ENCODE results near the gene ERCC1.
"Not testable (repeated sequence)": the region's sequence is repeated elsewhere in the genome, so short reads cannot be mapped to it uniquely, and the experiment has no call there.

The ERCC1 gene

DNA sequence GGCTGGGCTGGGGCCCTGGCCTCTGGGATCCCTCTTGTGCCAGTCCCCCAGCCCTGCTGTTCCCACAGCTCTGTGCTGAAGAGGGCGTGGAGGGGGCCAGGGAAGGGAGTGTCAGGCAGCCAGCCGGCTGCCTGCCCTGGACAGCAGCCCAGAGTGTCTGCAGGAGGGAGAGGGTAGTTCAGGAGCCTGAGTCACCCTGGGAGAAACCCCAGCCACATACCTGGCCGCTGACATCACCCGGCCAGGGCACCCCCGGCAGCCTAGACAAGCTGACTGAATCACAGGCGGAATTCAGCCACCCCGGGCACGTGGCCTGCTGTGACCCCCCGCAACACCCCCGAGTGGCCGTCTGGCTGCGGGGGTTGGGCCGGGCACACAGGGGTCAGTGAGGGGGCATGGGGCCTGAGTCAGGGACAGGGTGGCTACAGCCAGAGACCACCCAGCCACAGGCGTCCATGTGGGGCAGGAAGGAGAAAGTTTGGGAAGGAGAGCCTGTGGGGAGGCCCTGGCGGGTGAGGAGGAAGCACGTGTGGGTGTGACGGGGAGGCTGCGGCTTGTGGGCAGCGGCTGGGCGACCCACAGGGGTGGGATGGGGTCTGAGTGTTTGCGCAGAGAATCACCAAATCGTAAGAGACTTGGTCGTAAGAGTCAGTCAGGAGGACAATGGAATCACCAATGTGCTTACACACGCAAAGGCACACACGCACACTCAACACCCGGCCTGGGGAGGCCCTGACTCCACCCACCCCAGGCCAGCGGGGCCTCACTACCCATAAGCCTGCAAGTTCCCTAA lies 32.2 kb upstream of the ERCC1 start:
- in situ Hi-C loops (cut with MboI; ENCODE audit: low sequenced_read_pairs), result no loop called here

DNA sequence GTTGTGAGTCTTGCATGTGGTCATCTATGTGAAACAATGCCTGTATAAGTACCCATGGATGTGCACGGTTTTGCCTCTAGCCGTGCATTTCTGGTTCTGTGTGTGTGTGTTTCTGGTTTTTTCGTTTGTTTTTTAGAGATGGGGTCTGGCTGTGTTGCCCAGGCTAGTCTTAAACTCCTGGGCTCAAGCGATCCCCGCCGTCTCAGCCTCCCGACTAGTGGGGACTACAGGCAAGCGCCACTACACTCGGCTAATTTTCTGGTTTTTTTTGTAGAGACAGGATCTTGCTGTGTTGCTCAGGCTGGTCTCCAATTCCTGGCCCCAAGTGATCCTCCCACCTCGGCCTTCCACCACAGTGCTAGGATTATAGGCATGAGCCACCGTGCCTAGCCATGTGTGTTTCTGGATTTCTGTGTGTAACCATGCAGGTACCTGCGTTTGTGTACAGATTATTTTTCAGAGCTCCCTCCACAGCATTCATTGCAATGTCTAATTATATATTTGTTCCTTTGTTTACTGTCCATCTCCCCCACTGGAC lies 28.2 kb upstream of the ERCC1 start:
- in situ Hi-C loops (cut with MboI; ENCODE audit: low sequenced_read_pairs), result no loop called here

DNA sequence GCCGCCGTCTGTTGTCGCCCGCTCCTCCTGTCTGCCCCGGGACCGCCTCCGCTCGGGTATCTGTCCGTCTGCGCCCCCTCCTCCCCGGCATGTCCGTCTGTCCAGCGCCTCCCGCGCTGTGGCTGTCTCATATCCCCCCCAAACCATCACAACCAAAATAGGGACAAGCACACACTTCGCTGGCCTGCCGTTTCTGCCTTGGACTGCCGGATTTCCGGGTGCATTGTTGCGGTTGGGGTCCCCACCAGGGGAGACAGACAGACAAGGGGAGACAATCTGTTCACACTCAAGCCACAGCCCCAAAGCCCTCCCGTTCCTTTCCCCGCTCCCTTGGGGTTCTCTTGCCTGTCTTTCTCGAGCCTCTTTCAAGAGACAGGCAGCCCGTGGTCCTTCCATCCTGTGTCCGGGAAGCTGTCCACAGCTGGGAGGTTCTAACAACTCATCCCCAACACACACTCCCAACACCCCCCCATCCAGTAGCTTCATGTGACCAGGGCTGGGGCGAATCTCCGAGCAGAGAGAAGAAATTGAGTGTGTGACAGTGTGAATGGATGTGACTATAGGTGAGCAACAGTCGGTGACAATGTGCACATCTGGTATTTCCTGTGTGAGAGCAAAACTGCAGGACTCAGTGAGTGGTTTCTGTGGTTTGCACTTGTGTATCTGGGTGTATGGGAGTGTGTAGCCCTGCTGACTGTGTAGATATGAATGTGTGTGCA lies 27.6 kb upstream of the ERCC1 start:
- in situ Hi-C loops (cut with MboI; ENCODE audit: low sequenced_read_pairs), result no loop called here

DNA sequence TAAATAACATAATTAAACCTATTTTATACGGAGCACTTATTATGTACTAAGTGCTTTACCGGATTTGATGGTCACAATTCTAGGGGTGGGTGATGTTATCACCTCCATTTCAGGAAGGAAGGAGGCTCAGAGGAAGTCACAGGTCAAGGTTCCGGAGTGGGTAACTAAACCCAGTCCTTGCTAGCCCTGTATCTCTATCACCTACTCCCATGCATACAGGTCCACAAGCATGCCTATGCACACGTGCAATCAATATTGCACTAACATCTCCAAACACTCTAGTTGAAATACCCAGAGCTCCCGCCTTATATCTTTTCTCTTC lies 26.3 kb upstream of the ERCC1 start:
- in situ Hi-C loops (cut with MboI; ENCODE audit: low sequenced_read_pairs), result no loop called here

DNA sequence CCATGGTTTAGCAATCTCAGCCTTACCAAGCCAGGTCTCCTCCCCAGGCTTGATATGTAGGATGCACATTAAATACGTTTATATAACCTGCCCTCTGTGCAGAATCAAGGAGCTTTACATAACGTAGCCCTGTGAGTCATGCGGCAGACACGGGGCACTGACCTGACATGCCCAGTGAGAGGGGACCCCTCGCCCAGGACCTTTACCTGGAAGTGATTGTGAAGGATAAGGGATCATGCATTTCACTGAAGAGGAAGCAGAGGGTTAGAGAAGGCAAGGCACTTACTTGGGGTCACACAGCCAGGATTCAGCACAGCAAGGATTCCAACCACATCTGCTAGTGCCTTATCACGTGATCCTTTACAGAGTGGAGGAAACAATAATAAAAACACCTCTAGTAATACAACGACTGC lies 25.2 kb upstream of the ERCC1 start:
- in situ Hi-C loops (cut with MboI; ENCODE audit: low sequenced_read_pairs), result no loop called here

DNA sequence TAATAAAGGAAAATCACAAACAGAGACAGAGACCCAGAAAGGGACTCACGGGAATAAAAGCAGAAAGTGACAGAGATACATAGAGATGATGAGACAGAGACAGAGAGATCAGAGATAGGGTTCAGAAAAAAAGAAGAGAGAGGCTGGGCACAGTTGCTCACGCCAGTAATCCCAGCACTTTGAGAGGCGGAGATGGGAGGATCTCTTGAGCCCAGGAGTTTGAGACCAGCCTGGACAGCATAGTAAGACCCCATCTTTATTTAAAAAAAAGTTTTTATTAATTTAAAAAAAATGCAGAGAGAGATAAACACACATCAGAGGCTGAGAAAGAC lies 24.7 kb upstream of the ERCC1 start:
- in situ Hi-C loops (cut with MboI; ENCODE audit: low sequenced_read_pairs), result no loop called here

DNA sequence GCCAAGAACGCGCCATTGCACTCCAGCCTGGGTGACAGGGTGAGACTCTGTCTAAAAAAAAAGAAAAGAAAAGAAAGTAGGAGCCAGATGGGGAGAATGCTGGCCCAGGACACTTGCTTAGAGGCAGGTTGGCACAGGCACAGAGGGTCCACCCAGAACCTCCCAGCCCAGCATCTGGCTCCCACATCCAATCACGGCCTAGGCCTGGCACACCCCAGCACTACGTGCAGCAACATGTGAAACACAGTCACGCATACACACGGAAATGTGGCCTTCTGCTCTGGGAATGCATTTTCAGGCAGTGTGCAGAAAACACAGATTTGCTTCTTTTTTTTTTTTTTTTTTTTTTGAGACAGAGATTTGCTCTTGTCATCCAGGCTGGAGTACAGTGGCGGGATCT lies 23.2 kb upstream of the ERCC1 start:
- in situ Hi-C loops (cut with MboI; ENCODE audit: low sequenced_read_pairs), result no loop called here

DNA sequence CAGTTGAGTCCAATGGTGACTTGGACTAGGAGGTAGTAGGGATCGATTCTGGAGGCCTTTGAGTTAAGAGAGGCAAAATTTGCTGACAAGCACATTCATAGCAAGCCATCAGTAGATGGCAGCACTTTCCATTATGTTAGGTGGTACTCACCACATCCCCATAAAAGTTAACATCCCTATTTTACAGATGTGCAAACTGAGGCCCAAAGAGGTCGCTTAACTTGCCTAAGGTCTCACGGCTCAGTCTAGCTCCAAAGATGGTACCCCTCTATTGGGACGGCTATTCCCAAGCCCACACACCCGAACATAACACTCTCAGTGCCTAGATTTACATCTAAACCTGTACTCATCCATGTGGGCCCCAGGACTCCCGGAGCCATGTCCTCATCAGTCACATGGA lies 22.6 kb upstream of the ERCC1 start:
- in situ Hi-C loops (cut with MboI; ENCODE audit: low sequenced_read_pairs), result no loop called here

DNA sequence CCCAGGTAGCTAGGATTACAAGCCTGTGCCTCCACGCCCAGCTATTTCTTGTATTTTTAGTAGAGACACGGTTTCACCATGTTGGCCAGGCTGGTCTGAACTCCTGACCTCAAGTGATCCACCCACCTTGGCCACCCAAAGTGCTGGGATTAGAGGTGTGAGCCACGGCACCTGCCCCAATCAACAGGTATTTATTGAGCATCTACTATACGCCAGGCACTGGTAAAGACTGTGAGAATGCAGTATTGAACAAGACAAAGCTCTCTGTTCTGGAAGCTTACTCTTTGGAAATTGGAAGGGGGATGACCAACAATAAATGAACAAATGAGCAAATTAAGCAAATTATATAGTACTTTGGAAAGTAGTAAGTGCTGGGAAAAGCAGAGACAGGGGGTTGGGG lies 21.4 kb upstream of the ERCC1 start:
- in situ Hi-C loops (cut with MboI; ENCODE audit: low sequenced_read_pairs), result no loop called here

DNA sequence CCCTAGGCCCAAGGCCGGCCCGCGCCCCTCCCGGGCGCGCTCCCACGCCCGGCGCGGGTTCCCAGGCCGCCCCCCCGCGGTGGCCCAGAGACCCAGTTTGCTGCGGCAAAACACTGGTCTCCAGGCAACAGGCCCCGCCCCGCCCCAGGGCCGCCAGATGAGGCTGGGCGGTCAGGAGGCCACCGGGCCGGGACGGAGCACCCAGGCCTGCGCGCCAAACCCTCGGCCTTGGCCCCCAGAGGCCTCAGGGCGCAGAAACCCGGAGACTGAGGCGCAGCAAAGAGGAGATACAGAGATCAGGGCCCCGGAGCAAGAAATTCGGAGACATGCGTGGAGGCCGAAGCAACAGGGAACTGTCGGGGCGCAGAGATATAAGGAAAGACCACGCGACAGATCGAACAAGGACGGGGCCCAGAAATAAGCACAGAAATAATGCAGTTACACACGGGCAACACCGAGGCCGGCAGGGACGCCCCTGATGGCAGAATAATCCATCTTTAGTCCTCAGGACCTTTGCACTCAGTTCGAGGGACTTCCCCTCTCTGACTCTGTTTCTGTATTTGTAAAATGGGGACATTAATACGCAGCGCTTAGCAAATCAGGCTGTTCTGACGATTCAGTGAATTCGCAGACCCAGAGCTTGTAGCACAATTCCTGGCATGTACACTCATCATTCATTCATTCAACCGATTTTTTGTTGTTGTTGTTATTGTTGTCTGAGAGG lies 20.8 kb upstream of the ERCC1 start:
- in situ Hi-C loops (cut with MboI; ENCODE audit: low sequenced_read_pairs), result loop anchor here (5.0 kb wide), 1 partner anchor 33 kb away; no protein-coding TSS in a partner anchor

DNA sequence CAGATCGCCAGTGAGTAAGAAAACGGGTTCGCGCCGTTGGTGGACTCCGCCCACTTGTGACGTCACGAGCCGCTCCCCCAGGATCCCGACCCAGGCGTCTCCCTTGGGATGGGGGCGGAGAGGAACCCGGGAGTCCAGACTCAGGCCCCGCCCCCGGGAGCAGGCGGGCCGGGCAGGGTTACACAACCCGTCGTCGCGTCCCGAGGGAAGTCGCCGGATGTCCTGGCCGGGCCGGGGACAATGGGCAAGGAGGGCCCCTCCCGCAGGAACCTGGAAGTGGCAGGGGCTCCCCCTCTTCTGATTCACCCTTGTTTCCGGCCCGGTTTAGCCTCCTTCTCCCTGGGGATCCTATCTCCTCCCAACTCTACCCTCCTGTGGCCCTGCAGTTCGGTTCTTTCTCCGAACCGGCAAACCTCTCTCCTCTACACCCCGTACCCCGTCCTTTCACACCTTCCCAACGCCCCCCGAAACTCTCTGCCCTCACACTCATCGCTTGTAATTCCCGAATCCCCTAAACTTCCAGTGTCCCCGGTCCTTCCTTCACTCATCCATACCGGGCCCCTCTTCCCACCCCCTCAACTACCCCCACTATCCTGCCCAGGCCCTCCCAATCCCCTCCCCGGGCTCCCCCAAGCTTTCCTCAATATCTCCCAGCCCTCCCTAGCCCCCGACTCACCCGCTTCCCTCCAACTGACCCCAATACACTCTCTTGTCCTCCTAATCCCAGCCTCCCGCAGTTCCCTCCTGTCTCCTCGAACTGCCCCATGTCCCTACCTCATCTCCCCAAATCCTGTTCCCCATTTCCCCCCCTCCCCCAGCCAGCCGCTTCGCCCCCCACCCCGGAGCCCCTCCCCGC lies 20.0 kb upstream of the ERCC1 start:
- in situ Hi-C loops (cut with MboI; ENCODE audit: low sequenced_read_pairs), result loop anchor here (5.0 kb wide), 1 partner anchor 34 kb away; no protein-coding TSS in a partner anchor

DNA sequence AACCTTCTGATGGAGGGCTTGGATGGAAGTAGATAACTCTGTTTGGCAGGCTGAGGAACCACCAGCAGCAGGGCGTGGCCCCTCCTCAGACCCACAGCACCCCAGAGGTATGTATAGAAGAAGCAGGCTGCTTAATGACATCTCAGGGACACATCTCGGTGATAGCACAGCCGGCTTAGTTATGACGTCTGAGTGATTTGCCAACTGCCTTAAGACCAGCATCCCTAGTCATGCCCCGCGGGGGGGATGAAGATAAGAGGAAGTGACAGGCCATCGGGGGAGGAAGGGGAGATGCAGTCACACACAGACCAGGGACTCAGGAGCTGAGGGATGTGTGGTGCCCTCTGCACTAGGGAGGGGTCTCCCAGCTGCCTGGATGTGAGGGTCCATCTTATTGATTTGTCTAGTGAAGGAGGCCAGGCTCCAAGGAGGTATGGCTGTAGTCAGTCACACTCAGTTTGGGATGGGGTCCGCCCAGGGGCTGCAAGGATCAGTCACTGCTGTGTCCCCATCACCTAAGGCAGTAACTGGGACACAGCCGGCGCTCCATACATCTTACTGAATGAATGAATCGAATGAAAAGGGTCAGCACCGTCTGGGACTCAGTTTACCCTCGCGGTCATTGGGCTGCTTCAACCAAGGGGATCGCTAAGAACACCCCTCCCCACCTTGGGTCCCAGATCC lies 19.2 kb upstream of the ERCC1 start:
- in situ Hi-C loops (cut with MboI; ENCODE audit: low sequenced_read_pairs), result loop anchor here (5.0 kb wide), 1 partner anchor 34 kb away; no protein-coding TSS in a partner anchor

DNA sequence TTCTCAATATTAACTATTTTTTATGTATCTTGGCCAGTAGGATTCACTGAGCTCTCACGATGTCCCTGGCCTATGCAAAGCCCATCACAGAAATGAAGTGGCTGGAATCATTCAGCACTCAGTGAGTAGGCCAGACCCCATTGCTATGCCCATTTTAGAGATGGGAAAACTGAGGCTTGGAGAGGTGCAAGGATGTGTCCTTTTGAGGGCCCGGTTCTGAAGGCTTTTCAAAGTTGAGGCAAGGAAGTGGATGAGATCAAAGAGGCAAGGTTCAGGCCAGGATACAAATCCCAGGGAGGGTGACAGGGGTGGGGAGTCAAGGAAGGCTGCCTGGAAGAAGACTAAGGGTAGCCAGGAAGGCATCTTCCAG lies 18.7 kb upstream of the ERCC1 start:
- in situ Hi-C loops (cut with MboI; ENCODE audit: low sequenced_read_pairs), result loop anchor here (5.0 kb wide), 1 partner anchor 35 kb away; no protein-coding TSS in a partner anchor

DNA sequence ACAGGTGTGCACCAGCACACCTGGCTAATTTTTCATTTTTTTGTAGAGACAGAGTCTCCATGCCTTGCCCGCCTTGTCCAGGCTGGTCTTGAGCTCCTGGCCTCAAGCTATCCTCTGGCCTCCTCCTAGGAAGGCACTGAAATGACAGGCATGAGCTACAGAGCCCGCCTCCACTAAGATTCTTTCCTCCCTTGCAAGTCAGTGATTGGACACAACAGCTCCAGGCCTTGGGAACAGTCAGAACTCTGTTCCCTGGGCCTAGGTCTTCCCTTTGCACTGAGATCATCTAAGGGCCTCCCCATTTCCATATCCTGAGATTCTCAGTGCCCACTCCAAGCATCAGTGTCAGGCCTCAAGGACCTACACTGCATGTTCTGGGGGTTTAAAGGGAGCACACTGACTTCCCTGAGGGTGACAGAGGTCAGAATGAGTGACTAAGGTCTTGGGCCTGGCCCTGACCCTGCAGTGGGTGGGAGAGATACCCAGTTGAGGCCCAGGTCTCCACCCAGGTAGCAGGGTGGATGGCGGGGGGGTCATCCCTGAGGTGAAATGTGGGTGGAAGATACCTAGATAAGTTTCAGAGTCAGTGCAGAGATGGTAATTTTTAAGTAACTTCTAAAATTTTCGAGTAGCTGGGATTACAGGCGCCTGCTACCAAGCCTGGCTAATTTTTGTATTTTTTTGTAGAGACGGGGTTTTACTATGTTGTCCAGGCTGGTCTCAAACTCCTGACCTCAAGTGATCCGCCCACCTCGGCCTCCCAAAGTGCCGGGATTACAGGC lies 17.3 kb upstream of the ERCC1 start:
- in situ Hi-C loops (cut with MboI; ENCODE audit: low sequenced_read_pairs), result loop anchor here (5.0 kb wide), 1 partner anchor 36 kb away; no protein-coding TSS in a partner anchor

DNA sequence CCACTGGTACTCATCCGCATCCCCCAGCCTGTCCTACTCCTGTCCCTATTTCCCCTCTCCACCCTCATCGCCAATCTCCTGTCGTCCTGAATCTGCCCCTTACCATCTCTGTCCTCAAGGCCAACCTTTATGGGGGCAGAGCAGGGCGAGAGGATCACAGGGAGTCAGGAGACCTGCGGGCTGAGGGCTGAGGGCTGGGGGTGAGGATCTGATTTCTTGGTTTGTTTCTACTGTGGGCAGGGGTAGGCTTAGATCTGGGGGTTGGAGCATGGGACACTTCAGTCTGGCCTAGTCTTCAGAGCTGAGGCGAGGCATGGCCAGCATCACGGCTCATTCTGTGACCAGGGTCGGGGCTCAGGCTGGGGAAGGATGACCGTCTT lies 16.5 kb upstream of the ERCC1 start:
- in situ Hi-C loops (cut with MboI; ENCODE audit: low sequenced_read_pairs), result loop anchor here (5.0 kb wide), 1 partner anchor 37 kb away; no protein-coding TSS in a partner anchor

DNA sequence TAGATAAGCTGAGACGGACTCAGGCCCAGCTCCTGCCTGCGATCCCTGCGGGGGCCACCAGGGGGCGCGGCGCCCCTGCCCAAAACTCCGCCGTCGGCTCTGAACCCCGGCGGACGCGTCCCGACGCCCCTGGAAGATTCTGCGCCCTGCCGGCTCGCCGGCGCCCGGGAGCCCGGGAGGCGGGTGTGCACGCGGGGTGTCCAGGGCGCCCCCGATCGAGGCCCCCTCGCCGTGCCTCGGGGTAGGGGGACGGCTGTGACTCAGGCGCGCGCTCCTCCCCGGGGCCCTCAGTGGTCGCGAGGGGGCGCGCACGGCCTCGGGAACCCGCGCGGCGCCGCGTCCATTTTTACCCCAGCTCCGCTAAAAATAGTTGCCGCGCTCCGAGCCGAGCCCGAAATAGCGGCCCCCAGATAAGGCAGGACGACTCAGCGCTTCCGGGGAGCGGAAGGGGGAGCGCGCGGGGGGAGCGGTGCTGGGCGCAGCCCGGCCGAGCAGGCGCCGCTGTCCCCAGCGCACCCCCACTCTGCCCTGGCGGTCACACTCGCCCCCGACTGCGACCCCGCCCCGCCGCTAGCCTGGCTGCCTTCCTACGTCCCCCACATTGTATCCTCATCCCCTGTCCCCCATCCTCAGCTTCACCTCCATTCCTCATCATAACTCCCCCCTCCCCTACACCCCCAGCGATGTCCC lies 16.0 kb upstream of the ERCC1 start:
- in situ Hi-C loops (cut with MboI; ENCODE audit: low sequenced_read_pairs), result loop anchor here (5.0 kb wide), 1 partner anchor 38 kb away; no protein-coding TSS in a partner anchor

DNA sequence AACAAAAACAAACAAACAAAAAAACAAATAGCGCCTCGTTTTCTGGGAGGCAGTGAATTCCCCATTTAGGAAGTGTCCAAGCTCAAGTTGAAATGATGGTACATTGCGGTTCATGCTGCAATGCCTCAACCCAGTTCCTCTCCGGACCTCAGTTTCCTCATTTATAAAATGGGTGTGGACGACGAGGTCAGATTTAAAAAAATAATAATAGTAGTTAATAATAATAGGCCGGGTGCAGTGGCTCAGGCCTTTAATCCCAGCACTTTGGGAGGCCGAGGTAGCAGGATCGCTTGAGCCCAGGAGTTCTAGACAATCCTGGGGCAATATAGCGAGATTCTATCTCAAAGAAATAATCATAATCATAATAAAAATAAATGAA lies 15.5 kb upstream of the ERCC1 start:
- in situ Hi-C loops (cut with MboI; ENCODE audit: low sequenced_read_pairs), result no loop called here

DNA sequence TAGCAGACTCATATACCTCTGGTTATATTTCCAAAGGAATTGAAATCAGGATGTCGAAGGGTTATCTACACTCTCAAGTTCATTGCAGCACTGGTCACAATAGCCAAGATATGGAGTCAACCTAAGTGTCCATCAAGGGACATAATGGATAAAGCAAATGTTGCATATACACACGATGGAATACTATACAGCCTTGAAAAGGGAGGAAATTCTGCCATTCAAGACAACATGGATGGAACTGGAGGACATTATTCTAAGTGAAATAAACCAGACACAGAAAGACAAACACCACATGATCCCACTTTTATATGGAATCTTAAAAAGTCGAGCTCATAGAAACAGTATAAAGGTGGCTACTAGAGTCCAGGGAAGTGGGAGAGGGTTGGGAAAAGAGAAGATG lies 13.6 kb upstream of the ERCC1 start:
- in situ Hi-C loops (cut with MboI; ENCODE audit: low sequenced_read_pairs), result no loop called here

DNA sequence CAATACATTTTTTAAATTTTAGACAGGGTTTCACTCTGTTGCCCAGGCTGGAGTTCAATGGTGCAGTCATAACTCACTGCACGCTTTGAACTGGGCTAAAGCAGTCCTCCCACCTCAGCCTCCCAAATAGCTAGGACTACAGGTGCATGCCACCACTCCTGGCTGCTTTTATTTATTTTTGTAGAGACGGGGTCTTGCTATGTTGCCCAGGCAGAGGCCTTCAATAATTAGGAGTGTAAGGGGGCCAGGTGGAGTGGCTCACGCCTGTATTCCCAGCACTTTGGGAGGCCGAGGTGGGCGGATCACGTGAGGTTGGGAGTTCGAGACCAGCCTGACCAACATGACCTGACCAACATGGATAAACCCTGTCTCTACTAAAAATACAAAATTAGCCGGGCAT lies 8.8 kb upstream of the ERCC1 start:
- in situ Hi-C loops (cut with MboI; ENCODE audit: low sequenced_read_pairs), result not testable (repeated sequence)

Measured in HL-60/S4 treated with retinoic acid at 250 ng/mL for 4 days and 3 days (cell line).